Loucy (cell line): Measurements from ENCODE around the gene POLG.

ENCODE experiments used
- EZH2phosphoT487 ChIP-seq: fragments of 200-600 bp; IDR thresholded peaks from 2 replicates; pipeline ENCODE4 v1.6.1; 2018; ENCODE audit warnings: antibody characterized with exemption, mild to moderate bottlenecking, moderate library complexity, borderline replicate concordance
- TF ChIP-seq, protein P1 (sequence below): fragments of 200-600 bp; sonication (generic); conservative IDR thresholded peaks from 2 replicates; pipeline ENCODE4 v1.5.1; 2014; ENCODE audit warnings: mild to moderate bottlenecking, antibody characterized with exemption, low read length

DNA sequence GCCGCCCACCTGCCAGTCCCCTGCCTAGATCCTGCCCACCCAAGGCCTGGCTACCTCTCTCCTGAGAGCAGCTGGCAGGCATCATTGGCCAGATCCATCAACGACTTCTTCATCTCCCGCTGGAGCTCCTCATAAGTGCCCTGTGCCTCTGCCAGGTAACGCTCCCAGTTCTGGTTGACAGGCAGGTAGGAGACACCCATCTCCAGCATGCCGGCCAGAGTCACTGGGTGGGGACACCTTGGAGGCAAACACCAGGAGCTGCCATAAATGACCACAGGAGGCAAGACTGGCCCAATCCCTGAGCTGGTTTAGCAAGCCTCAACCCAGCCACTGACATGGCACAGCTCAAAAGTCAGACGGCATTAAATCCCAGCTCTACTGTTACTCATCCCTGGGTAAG is 7.5 kb downstream of the POLG start:
- TF ChIP-seq, protein P1, sequence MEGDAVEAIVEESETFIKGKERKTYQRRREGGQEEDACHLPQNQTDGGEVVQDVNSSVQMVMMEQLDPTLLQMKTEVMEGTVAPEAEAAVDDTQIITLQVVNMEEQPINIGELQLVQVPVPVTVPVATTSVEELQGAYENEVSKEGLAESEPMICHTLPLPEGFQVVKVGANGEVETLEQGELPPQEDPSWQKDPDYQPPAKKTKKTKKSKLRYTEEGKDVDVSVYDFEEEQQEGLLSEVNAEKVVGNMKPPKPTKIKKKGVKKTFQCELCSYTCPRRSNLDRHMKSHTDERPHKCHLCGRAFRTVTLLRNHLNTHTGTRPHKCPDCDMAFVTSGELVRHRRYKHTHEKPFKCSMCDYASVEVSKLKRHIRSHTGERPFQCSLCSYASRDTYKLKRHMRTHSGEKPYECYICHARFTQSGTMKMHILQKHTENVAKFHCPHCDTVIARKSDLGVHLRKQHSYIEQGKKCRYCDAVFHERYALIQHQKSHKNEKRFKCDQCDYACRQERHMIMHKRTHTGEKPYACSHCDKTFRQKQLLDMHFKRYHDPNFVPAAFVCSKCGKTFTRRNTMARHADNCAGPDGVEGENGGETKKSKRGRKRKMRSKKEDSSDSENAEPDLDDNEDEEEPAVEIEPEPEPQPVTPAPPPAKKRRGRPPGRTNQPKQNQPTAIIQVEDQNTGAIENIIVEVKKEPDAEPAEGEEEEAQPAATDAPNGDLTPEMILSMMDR: no peak
- no peak for TF ChIP-seq EZH2phosphoT487
